Right ventricle myocardium superior (tissue), 1 donor: ENCODE results near the gene SMIM1. TPM values are rescaled to one million over a fixed set of nuclear protein-coding genes. Genes with fewer than 3 reads are reported as not detected.

Source experiments
- ATAC-seq: fragments of 200-7000 bp; cut with Tn5 transposase; one replicate; pipeline ENCODE4 v1.9.1; 2020; ENCODE audit warnings: mild to moderate bottlenecking; ENCODE audit not compliant: poor library complexity
- DNase-seq: peaks from one replicate; pipeline ENCODE4 v3.0.0-alpha.2; 2020
- intact Hi-C: fragments of 100-400 bp; cut with DNase I; formaldehyde crosslinking; loops from one replicate; pipeline ENCODE4 v1.11.2; 2022
- total RNA-seq: library from RNA; stranded (reverse); fragmentation: NEBNext Ultra II Directional; extraction: Animal tissue kit (Norgen Biotek cat#: 25700); gene quantifications from one replicate; pipeline ENCODE4 v1.2.1, GENCODE V29; 2021
- donor health status: DM: no; HTN: yes; CAD: no; lungs with severe emphysema.

The SMIM1 gene
- total RNA-seq, 1 donor from 2014 or later: 17.3 TPM

- ATAC-seq: peak; percentile 85
- intact Hi-C loops: no loop called here
- DNase-seq: peak; percentile 95
Observed at GRCh38 chr1:3772027-3772714, 378 bp upstream of the SMIM1 start.

- DNase-seq (no peak), ATAC-seq (no peak)
- intact Hi-C loops: no loop called here
Observed at GRCh38 chr1:3773572-3774275, 1.2 kb downstream of the SMIM1 start.

GRCh38 chr1:3774276-3774945 is 1.9 kb downstream of the SMIM1 start:
- ATAC-seq (no peak), DNase-seq (no peak)
- intact Hi-C loops: no loop called here

- intact Hi-C loops: no loop called here
- no peak for ATAC-seq
- DNase-seq: no peak
Observed at GRCh38 chr1:3774946-3775489, 2.5 kb downstream of the SMIM1 start.

- ATAC-seq: no peak
- intact Hi-C loops: no loop called here
- peak; percentile 77 for DNase-seq
Observed at GRCh38 chr1:3775490-3776230, 3.1 kb downstream of the SMIM1 start.

GRCh38 chr1:3776231-3776961 is 3.8 kb downstream of the SMIM1 start:
- DNase-seq: no peak
- no peak for ATAC-seq
- intact Hi-C loops: no loop called here

- DNase-seq (no peak), ATAC-seq (no peak)
Observed at GRCh38 chr1:3777078-3777547, 4.6 kb downstream of the SMIM1 start.

GRCh38 chr1:3777647-3778589 is 5.4 kb downstream of the SMIM1 start:
- ATAC-seq: no peak
- DNase-seq: no peak
- intact Hi-C loops: no loop called here

More at GRCh38 chr1:3777078-3777547, 4.6 kb downstream of the SMIM1 start:
- intact Hi-C loops: no loop called here

- intact Hi-C loops: no loop called here
- ATAC-seq: no peak
- no peak for DNase-seq
Observed at GRCh38 chr1:3778590-3779264, 6.2 kb downstream of the SMIM1 start.

- ATAC-seq: no peak
- no peak for DNase-seq
- intact Hi-C loops: no loop called here
Observed at GRCh38 chr1:3779265-3779911, 6.8 kb downstream of the SMIM1 start.

- DNase-seq: no peak
- ATAC-seq: no peak
- intact Hi-C loops: no loop called here
Observed at GRCh38 chr1:3779912-3780416, 7.4 kb downstream of the SMIM1 start.

- intact Hi-C loops: no loop called here
- ATAC-seq (no peak), DNase-seq (no peak)
Observed at GRCh38 chr1:3780901-3781300, 8.4 kb downstream of the SMIM1 start.

GRCh38 chr1:3783651-3784474 is 11.3 kb downstream of the SMIM1 start:
- DNase-seq: no peak
- intact Hi-C loops: no loop called here

GRCh38 chr1:3785045-3785444 is 12.5 kb downstream of the SMIM1 start:
- intact Hi-C loops: no loop called here
- peak; percentile 28 for ATAC-seq
- DNase-seq: no peak

More at GRCh38 chr1:3783651-3784474, 11.3 kb downstream of the SMIM1 start:
- no peak for ATAC-seq
